HG03060 (cell line): ENCODE measurements around the gene IKBIP.
"Not testable (repeated sequence)": the region's sequence is repeated elsewhere in the genome, so short reads cannot be mapped to it uniquely, and the experiment has no call there.

Experiments used
- ATAC-seq: cut with Tn5 transposase; IDR thresholded peaks from one replicate; pipeline ENCODE4 v1.9.1; 2021; ENCODE audit warnings: low read depth, moderate number of reproducible peaks; ENCODE audit not compliant: unreplicated experiment

IKBIP gene, protein sequence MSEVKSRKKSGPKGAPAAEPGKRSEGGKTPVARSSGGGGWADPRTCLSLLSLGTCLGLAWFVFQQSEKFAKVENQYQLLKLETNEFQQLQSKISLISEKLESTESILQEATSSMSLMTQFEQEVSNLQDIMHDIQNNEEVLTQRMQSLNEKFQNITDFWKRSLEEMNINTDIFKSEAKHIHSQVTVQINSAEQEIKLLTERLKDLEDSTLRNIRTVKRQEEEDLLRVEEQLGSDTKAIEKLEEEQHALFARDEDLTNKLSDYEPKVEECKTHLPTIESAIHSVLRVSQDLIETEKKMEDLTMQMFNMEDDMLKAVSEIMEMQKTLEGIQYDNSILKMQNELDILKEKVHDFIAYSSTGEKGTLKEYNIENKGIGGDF

DNA sequence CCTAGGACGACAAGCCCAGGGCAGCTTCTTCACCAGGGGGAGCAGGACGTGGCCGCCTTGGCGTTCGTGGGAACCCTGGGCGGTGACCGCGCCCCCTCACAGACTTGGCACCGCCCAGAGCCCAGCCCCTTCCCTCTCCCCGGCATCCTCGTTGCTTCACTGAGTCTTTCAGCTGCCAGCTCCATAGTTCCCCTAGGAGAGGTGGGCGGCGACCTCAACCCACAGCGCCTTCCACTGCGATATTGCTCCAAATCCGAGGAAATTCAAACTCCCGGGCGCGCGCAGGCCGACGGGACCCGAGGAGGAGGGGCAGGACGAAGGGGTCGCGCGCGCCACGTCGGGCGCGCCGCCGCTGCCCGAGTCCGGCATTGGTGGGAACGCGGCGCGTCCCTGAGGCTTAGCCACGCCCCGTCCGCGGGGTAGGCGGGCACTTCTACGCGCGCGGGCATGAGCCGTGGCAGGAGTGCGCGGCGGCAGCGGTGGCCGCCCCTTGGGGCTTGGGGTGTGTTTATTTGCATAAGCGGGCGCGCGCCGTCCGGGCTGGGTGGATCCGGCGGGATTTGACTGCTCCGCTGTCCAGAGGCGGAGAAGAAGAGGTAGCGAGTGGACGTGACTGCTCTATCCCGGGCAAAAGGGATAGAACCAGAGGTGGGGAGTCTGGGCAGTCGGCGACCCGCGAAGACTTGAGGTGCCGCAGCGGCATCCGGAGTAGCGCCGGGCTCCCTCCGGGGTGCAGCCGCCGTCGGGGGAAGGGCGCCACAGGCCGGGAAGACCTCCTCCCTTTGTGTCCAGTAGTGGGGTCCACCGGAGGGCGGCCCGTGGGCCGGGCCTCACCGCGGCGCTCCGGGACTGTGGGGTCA lies at the start of gene IKBIP, which contains the start of gene APAF1:
IKBIP (minus strand) TSS at position 77 of the 860 bp plus-strand sequence. CDS start 87 bp downstream, outside the sequence.
APAF1 (plus strand) TSS at position 579 of the 860 bp plus-strand sequence. CDS start 3,070 bp downstream, outside the sequence.
- ATAC-seq: peak; percentile 79

DNA sequence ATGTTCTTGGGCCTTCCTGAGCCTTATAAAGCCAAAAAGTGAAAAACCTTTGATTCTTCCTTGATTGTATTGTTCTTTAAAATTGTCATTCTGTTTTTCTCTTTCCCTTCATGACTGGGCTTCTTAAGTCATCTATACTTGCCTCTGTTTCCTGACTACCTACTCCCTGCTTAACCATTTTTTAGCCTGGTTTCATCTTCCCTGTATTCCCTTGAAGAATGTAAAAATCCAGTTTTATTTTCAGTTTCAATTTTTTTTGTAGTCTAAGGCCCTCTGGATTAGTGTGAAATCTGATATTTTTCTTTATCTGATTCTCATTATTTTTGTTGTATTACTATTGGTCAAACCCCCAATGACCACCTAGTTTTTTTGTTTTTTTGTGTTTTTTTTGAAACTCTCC lies 46.8 kb upstream of the IKBIP start:
- ATAC-seq: no peak

DNA sequence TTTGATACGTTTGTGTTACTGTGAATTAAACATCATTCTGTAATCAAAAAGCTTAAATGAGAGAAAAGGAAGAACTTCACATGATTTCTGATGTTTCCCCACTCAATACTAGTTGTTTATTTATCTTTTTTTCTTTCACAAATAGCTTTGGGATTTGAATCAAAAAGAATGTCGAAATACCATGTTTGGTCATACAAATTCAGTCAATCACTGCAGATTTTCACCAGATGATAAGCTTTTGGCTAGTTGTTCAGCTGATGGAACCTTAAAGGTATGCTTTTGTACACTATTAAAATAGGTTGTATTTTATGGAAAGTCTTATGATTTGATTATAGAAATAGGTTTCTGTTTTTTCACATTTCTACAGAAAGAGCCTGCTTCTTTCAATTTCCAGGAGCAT lies 42.0 kb upstream of the IKBIP start:
- ATAC-seq: no peak

DNA sequence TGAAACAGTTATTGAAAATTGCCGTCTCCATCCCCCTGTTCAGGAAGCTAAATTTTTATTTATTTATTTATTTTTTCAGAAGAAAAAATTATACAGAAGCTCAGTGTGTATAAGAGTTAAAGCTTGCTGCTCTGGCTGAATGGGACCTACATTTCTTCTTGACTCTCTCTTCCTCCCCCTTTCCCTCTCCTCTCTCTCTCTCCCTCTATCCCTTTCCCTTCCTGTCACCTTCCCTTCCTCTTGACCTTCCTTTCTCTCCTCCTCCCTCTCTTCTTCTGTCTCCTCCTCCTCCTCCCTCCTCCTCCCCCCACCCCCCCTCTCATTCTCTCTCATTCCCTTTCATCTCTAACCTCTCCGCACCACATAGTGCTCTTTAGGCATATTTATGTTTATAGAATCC lies 39.6 kb upstream of the IKBIP start:
- ATAC-seq: no peak

DNA sequence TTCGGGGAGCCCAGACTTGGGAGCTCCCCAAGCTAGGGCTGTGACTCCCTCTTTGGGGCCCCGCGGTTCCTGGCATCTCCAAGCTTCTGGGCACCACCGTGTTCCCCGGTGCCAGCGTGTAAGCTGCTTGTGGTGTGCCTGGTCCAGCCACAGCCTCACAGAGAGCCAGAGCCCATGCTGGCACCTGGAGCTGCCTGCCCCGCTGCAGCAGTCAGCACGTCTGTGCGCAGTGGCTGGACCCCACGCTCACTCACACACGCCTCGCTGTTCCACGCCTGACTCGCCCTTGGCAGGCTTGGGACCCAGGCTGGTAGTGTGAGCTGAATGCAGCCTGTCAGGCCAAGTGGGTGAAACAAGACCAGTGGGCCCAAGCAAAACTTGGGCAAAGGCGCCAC lies 35.0 kb upstream of the IKBIP start:
- no peak for ATAC-seq

DNA sequence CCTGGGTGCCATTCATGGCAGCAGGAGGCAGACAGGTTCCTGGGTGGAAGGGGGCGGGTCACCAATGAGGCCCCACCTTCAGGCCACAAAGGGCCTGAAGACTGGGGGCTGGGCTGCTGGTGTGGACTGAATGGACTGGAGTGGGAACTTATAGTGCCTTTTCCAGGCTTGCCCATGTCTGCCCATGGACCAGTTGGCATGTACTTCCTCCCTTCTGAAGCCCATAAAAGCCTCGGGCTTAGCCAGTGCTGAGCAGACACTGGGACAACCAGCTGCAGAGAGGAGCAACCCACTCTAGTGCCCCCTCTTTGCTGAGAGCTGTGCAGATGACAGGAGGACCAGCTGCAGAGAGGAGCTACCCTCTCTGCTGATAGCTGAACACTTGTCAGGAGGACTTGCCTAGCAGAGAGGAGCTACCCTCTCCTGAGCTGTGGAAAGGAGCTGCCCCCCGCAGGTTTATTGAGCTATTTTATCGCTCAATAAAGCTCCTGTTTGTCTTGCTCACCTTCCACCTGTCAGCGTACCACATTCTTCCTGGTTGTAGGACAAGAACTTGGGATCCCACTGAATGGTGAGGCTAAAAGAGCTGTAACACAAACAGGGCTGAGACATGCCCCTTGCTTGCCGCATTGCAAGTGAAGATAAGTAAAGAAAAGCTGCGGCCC lies 34.5 kb upstream of the IKBIP start:
- ATAC-seq: no peak

DNA sequence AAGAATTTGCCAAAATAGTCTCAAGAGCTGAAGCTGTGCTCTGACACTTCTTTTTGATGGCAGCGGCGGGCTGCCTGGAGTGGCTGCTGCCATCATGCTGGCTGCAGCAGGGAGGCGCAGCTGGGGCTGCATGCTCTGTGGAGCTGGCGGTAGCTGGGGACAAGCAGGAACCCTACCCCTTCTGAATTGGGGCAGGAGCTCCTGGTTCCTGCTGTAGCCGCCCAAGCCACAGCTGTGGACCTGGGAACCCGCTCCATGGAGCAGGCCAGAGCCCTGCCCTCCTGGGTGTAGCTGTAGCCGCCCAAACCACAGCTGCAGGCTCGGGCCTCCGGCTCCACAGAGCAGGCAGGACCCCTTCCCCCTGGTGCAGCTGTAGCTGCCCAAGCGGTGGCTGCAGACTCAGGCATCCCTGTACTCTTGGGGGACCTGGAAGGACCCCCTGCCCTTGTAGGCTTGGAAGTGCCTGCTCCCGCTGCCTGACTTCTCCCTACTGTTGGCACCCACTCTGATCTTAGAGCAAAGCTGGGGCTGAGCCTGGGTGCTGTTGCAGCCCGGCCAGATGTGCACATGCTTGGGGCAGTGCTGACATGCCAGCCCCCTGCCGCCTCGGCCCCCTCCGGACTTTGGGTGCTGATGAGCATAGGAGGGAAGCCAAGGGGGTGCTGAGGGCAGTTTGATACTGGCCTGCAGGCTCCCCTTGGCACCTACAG lies 33.8 kb upstream of the IKBIP start:
- ATAC-seq: no peak

DNA sequence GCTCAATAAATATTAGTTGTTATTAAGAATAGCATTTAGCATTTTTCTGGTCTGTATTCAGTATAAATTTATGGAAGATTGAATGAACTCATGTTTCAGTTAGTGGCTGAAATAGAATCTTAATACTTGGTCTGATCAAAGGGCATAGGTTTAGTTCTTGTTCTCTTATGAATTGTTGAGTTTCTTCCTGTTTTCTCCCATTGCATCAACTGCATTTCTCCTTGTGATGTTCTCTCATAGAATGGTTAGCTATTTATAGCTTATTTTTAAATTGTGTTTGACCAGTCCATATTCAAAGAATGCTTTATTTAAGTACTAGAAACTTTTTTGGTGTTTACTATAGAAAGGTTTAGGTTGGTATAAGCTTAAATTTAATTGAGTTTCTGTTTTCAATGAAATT lies 30.3 kb upstream of the IKBIP start:
- no peak for ATAC-seq

DNA sequence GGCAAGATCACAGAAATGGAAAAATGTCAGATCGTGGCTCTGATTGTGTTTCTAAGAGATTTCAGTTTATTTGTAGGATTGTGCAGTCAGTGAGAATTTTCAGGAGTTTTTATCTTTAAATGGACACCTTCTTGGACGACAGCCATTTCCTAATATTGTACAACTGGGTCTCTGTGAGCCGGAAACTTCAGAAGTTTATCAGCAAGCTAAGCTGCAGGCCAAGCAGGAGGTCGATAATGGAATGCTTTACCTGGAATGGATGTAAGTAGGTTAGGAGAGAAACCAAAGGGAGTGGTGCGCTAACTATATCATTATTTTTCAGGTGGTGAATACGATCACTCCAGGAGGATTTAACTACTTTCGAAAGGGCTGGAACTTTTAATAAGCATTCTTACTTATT lies 26.9 kb upstream of the IKBIP start:
- no peak for ATAC-seq

DNA sequence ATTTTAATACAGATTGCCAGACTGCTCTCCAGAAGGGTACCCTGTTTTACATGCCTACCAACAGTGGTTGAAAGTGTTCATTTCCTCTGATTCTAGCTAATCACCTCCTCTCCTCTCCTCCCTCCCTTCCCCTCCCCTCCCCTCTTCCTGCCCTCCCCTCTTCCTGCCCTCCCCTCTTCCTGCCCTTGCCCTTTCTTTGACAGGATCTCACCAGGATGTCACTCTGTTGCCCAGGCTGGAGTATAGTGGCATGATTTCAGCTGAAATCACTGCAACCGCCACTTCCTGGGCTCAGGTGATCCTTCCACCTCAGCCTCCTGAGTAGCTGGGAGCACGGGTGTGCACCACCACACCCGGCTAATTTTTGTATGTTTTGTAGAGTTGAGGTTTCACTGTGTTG lies 25.2 kb upstream of the IKBIP start:
- no peak for ATAC-seq

DNA sequence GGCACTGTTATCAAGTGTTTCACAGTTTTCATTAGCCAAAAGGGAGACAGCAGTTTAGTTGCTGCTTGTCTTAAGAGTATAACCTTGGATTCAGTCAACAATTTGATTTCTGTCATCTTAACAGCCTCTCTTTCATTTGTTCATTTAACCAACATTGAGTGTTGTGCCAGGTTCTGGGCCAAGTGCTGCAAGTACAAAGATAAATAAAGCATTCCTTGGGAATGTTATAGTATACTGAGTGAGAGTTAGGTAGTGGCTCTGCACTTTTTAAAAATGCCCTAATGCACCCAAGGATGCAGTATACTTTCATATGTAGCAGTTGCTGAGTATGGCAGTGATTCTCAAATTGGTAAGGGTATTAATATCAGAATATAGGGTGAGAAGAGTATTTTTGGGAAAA lies 15.9 kb upstream of the IKBIP start:
- no peak for ATAC-seq

DNA sequence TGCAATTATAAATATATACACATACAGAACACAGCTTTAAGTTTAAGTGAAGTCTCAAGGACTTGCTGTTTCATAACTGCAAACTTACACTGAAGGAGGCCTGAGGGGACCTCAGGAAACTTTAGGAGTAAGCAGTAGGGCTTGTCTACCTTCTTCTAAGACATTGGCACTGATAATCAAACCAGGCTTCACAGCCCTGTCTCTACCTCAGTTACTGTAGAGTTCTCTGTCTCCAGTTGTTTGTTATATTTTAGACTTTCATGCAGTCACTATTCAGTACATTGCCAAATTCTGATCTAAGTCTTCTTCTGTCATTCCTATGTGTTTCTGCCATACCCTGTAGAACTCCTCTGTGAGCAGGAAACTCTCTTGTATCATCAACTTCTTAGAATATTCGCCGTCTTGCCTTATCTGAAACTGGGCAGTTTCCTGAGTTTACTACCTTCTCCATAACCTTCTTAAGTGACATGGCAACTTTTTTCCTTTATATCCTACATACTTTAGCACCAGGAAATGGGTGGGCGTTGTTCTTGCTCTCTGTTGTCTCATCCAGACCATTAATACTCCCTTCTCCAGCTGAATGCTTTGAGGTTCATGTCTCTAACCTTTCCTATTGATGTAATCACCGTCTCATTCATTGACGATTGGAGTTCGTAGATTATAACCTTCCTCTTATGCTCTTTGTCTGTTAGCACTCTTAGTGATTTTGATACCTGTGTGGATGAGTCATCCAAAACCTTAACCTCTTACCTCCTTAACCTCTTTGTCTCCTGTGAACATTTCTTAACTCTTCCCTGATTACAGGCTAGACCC lies 11.9 kb upstream of the IKBIP start:
- peak; percentile 53 for ATAC-seq

DNA sequence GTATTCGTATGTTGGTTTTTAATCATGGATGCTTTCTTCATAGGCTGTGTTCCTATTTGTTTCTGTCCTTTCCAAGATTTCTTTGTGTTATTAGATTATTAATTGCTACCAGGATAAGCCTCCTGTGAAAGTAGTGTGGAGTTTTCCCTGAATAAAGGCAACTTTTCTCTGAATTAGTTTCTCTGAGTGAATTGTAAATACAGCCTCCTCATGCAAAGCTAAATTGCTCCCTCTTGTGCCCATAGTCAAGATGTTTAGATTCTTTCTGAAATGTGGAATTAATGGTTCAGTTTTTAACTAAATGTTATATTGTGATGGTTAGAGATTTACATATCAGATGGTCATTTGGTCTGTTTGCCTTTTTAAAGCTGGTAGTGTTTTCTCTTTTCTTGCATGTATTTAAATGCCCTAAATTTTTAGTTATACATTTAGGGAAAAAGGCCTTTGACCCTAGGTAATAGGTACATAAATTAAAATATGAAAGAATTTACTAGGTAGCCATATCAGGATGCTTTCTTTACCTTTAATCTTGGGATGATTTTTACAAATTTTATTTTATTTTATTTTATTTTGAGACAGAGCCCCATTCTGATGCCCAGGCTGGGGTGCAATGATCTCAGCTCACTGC lies 9.4 kb upstream of the IKBIP start:
- no peak for ATAC-seq

DNA sequence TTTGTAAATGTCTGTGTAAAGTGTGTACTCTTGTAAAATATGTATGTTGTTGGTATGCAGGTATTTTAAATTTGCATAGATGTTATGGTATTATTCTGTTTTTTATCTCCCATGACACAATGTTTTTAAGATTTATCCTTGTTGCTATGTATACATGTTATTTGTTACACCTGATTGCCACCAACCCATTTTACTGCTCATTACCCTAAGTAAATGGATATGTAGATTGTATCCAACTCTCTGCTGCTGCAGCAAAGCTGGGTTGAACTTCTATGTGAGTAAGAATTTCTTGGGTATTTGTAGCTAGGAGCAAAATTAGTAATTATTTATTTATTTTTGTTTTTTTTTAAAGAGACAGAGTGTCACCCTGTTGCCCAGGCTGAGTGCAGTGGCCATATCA lies 6.7 kb upstream of the IKBIP start:
- ATAC-seq: no peak

DNA sequence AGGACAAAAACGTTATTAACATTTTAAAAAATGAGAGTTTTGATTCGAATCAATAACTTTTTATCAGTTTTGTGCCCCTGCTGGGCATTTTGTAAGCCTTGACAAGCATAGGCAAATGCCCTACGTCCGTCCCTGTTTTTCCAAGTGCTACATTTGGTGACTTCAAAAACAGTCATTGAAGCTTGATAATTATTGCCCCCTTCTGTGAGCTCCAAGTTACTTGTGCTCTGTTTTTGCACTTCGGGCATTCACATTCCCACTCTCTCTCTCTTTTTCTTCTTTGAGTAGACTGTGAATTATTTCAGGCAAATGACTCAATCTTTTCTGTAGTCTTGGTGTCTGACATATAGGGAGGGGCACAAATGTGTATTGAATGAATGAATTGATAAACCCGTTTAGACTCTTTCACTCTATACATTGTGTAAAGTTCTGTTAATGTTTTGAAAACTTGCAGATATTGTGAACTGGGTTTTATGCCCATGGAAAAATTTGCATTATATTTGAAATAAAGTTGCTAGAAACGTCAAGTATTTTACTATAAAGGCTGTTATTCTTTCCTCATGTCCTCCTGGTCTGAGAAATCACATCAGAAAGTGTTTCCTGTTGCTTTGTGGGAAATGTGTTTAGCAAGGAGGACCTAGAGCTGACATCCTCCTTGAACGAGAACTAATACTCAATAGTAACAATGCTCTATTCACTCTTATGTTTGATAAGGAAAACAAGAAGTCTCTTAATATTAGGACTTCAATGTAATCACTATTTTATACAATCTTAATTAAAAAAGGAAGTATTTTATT lies 1.9 kb upstream of the IKBIP start:
- no peak for ATAC-seq

DNA sequence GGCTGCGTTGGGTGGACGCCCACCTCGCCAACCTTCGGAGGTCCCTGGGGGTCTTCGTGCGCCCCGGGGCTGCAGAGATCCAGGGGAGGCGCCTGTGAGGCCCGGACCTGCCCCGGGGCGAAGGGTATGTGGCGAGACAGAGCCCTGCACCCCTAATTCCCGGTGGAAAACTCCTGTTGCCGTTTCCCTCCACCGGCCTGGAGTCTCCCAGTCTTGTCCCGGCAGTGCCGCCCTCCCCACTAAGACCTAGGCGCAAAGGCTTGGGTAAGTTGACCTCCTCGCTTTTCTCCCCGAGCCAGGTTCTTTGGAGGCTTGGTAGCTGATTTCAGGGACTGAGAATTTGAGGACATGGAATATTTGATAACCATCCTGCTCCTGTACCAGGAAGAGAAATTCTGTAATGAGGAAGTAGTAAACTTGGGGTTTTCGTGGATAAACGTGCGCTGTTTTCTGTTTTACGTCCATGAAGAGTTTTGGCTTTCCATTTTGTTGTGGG lies 1.0 kb upstream of the IKBIP start:
- ATAC-seq: no peak

DNA sequence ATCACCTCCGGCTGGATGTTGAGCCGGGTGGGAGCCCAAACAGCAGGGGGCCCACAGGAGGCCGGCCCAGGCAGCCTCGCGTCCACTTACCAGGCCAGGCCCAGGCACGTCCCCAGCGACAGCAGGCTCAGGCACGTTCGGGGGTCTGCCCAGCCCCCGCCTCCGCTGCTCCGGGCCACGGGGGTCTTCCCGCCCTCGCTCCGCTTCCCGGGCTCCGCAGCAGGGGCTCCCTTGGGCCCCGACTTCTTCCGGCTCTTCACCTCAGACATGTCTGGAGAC lies 216 bp downstream of the IKBIP start:
- peak; percentile 6 for ATAC-seq

DNA sequence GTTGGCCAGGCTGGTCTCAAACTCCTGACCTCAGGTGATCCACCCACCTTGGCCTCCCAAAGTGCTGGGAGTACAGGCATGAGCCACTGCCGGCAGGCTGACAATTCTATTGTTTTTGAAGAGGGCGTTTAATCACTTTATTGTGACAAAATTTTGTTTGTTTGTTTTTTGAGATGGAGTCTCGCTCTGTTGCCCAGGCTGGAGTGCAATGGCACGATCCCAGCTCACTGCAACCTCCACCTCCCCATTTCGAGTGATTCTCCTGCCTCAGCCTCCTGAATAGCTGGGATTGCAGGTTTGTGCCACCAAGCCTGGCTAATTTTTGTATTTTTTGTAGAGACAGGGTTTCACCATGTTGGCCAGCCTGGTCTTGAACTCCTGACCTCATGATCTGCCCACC lies 1.8 kb downstream of the IKBIP start:
- ATAC-seq: not testable (repeated sequence)
